HG02973 (cell line): ENCODE results near the gene YIF1B.
A peak's percentile ranks its signal among the peaks of the same experiment; 100 is the strongest.
"Not testable (repeated sequence)": the region's sequence is repeated elsewhere in the genome, so short reads cannot be mapped to it uniquely, and the experiment has no call there.

Source experiments
- ATAC-seq: cut with Tn5 transposase; IDR thresholded peaks from one replicate; pipeline ENCODE4 v1.9.1; 2021; ENCODE audit warnings: moderate library complexity; ENCODE audit not compliant: unreplicated experiment

The YIF1B gene

DNA sequence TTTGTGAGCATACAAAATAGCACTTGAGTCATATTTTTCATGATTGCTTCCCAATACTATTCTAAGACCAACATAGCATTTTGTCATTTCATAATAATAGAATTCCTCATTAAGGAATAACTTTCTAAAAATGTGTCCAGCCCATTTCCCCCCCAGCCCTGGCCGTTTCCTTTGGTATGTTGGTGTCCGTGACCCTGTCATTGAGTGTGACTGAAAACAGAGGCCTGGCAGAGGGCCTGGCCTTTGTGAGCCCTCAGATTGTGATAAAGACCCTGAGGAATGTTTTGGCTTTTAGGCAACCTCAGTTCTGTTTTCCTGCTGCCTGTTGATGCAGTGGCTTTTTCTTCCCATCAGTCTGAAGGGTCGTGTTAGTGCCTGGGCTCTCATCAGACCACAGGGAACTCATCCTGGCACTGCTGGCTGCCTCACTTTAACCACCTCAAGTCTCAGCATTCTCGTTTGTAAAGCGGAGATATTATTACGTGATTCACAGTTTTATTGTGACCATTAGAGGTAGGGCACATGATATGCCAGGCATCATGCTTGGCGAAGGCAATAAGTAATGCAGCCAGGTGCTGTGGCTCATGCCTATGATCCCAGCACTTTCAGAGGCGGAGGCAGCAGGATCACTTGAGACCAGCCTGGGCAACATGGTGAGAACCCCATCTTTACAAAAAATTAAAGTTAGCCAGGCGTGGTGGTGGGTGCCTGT, 37.6 kb downstream of the YIF1B start:
- no peak for ATAC-seq

DNA sequence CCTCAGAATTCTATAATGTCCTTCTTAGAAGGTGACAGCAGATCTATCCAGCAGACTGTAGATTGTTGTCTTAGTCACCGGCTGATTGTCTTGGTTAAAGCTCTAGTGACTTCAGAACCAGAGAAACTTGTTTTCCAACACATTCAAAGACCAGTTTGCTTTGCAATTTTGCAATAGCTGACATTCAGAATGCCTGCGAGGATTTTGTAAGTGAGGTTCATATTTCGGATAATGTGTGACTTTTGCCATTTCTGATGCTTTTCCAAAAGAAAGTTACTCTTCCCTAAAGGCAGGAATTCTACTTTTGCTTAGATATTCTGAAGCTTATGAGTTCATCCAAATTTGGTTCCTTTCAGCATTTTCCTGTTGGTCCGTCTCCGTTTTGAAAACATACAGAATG, 38.2 kb downstream of the YIF1B start:
- ATAC-seq: no peak

DNA sequence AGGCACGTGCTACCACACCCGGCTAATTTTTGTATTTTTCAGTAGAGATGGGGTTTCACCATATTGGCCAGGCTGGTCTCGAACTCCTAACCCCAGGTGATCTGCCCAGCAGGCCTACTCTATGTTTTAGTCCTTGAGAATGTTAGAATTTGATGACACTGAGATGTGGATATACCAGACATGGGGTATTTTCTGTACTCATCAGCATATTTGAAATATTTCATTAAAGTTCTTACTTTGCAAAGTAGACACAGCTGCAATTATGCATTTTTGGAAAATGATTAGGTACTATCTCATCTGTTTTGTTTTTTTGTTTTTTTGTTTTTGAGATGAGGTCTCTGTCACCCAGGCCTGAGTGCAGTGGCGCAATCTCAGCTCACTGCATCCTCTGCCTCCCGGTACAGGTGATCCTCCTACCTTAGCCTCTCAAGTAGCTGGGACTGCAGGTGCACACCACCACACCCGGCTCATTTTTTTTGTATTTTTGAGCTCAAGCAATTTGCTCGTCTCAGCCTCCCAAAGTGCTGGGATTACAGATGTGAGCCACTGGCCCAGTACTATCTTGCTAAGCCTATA, 38.7 kb downstream of the YIF1B start:
- no peak for ATAC-seq

DNA sequence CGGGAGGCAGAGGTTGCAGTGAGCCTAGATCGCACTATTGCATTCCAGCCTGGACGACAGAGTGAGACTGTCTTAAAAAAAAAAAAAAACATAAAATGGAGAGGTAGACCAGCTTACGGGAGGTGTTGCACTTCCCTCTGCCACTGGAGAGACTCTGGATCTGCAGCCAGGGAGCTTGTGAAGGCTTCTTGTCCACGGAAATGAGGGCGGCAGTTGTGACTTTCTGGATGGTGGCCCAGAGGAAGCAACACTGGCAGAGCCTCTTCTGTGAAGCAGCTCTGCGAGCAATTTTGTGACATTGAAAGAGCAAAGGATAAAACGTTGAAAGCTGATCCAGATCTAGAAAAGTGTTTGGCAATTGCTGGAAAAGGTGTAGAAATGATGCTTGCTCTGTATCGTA, 41.0 kb downstream of the YIF1B start:
- no peak for ATAC-seq

DNA sequence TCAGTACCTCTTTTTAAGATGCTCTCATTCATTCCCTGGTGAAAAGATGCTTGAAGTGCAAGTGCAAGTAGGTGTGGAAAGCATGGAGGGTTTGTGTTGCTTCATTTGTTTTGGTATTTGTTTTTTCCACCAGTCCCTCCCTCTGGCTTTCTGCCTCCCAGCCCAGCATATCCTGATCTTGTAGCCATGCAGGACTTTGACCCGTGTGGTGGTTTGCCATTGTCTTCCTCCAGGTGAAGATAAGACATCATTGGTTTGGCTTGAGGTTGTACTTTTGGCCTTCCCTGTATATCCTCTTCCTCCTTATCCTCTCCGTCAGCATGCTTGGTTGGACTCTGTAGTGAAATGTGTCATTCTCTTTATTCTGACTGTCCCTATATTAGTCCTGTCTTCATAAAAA, 42.2 kb downstream of the YIF1B start:
- ATAC-seq: no peak

DNA sequence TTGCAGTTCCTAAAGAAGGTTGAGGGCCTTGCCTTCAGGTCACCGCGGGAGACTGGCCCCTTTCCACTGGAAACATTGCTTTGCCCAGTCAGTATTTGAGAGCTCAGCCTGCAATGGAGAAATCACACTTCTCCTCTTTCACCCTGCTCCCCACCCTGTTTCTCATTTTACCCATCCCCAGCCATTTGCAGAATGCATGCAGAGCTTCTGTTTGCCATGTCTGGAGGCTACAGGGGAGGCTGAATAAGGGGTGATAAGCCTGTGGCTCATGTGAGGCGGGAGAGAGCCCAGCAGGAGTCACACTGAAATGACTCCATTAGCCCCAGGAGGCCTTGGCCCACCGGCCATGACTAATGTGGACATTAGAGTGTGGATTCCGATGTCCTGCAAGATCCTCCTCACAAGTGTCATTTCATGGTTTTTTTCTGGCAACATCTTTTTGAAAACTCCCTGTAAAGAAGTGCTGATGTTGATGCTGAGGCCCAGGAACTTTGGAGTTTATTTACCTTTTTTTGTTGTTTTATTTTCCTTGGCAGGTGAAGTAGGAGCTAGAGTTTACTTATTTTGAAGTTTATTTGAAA, 45.1 kb downstream of the YIF1B start:
- ATAC-seq: no peak

DNA sequence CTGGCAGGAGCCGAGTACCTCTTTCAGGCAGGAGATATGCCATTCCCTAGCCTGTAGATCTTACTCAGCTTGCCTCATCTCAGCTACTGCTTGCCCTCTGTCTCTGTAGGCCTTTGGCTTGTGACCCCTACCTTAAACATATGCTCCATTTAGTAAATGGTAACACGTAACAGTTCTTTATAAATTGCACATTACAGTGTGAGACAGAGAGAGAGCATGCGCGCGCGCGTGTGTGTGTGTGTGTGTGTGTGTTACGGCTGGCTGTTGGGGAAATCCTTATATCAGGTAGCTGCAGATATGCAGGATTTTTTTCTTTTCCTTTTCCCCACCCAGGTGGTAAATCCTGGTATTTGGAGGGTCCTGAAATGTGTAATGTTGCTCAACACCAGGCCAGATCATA, 47.2 kb downstream of the YIF1B start:
- ATAC-seq: no peak

DNA sequence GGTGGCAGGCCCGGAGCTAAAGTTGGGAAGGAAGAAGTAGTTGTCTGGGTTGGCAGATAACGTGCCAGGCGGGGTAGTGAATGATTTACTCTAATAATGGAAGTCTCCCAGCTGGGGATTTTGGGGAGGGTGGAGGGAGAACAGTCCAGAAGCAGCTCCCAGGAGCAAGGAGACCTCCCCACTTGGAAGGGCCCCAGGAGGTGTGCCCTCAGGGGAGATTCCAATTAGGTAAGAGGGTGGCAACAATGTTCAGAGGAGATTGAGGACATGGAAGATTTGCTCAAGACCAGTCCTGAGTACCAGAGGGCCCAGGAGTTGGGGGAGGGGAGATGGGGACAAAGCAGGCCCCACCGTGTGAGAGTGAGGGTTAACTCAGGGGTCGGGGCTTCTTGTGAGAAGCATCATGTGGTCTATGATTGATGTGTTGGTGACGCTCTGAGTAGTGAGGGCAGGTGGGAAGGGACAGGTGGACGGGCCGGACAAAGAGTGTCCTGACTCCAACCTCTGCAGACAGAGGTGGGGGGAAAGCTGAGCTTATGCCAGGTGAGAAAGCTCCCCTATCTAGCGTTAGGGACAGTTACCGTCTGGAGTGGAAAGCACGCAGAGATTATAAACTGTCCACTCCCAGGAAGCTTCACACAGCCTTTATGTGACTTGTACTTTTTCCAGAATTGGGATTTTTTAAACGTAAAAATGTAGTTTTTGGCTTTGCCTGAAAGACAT, 47.8 kb downstream of the YIF1B start:
- ATAC-seq: no peak

DNA sequence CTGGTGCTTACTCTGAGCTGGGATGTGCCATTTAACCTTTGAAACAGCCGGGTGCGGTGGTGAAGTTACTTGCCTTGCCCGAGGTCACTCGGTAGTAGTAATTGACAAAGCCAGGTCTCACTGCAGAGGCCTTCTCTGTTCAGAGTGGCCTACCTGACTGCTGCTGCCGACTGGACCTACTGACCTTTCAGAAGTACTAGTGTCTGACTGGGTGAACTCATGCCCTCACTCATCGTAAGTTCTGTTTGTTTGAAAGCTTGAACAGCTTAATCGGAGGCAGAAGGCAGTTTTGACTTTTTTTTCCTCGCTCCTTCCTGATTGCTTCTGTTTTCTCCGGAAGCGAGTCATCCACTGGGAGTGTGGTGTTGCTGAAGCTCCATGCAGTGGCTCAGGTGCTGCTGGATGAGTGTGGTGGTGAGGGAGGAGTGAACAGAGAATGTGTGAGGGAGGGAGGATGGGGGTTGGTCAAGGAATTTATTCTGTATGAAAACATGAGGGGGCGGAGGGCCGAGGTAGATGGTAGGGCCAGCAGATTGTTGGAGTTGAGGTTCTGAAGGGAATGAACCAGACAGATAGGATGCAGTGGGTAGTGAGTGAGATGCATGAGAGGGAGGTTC, 48.7 kb downstream of the YIF1B start:
- ATAC-seq: no peak

DNA sequence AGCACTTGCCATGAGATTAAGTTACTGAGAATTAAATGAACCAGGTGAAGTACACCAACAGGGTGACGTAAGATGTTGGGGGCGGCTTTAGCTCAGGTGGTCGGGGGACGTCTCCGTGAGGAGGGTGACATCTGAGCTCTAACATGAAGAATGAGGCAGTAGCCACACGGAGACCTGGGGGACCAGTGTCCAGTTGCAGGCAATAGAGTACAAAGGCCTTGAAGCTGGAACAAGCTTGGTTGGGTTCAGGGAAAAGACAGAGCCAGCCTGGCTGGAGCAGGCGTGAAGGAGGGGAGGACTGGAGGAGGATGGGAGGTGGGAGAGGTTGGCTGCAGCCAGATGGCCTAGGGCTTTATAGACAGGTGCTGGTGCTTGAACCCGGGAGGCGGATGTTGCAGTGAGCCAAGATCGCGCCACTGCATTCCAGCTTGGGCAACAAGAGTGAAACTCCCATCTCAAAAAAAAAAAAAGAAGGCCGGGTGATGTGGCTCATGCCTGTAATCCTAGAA, 49.8 kb downstream of the YIF1B start:
- ATAC-seq: no peak

DNA sequence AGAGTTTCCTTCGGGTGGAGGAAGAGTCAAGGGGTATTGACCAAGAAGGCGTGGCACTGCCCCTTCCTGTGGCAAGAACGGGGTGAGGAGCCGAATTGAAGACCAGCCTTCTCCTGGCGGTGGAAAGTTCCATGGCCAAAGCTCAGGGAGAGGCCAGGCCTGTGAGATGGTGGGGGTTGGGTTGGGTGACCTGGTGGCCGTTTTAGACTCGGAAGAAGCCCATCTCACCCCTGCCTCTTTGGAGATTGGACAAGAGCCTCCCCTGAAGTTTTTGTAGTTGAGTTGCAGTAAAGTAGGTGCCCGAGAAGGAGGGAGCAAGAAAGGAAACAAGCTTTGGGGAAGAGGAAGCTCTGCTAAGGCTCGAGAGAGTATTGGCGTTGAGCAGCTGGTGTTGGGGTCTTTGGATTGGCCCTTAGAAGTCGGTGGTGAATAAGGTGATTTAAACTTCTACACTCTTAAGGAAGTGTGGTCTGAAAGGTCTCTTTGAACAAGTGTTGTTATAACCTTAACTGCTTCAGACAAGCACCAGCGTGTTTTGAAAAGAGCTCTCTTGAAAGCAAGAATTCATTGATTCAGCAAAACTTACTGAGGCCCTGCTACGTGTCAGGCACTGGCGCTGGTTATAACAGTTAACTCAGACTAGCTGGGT, 50.4 kb downstream of the YIF1B start:
- no peak for ATAC-seq

DNA sequence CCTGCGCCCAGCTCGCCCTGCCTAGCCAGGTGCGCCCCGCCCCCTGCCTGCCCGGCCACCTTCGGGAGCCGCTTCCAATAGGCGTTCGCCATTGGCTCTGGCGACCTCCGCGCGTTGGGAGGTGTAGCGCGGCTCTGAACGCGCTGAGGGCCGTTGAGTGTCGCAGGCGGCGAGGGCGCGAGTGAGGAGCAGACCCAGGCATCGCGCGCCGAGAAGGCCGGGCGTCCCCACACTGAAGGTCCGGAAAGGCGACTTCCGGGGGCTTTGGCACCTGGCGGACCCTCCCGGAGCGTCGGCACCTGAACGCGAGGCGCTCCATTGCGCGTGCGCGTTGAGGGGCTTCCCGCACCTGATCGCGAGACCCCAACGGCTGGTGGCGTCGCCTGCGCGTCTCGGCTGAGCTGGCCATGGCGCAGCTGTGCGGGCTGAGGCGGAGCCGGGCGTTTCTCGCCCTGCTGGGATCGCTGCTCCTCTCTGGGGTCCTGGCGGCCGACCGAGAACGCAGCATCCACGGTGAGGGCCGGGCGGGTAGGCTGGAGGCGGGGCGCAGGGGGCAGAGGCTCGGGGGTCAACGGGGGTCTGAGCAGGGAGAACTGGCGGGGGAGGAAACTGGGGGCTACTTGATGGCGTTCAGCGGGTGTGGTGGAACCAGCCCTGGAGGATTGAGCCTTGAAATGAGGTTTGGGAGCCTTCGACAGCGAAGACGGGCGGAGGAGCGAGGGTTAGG, 51.1 kb downstream of the YIF1B start, which contains the start of gene SPINT2:
TSS of gene SPINT2 (plus strand) at position 88 of the 727 bp plus-strand sequence. CDS start at position 408, 320 bp downstream.
- ATAC-seq: peak; percentile 29

DNA sequence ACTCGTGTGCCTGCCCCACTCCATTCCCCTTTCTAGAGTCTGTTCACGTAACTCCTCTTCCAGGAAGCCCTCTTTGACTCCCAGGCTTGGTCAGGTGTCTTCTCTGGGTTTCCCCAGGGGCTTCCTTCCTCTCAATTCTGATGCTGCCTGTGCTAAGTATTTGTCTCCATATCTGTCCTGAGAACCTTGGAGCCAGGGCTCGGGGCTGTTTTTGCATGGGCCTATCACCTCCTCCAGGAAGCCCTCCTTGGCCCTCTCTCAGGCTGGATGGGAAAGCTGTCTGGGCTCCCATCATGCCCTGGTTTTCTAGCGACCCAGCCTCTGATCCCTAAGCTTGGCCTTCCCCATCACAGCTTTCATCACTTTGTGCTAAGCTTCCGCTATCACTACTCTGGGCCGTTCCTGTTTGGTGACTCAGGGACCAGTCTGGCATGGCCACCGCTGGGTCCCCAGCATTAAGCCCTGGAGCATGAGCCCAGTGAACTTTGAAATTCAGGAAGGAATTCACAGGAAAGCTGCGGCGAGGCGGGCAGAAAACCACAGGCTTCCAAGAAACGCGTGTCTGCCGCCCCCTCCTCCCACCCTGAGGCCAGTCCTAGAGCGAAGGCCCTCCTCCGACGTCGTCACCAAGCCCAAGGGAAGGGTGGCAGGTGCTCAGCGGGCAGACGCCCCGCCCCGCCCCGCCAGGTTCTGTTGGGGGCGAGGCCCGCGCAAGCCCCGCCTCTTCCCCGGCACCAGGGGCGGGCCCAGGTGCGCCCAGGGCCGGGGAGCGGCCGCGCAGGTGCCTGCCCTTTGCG, 51.9 kb downstream of the YIF1B start:
- ATAC-seq: peak; percentile 73

DNA sequence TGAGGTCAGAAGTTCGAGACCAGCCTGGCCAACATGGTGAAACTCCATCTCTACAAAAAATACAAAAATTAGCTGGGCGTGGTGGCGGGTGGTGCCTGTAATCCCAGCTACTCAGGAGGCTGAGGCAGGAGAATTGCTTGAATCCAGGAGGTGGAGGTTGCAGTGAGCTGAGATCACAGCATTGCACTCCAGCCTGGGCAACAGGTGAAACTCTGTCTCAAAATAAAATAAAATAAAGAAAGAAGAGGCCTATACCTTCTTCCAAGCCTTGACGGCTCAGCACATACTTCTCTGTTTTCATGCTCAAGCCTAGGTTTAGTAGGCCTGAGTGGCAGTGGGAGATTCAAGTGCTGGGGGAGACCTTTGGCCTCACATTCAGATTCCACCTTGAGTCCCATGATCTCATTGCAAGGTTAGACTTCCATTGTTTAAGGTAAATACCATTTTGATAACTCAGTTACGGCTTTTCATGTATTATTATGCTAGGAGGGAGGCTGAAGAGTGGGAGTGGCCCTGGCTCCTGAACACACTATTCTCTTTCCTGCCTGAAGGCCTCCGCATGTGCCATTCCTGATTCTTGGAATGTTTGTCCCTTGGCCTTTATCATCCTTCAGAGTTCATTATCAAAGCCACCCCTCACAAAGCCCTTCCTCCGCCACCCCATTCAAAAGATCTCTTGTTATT, 53.0 kb downstream of the YIF1B start:
- no peak for ATAC-seq

DNA sequence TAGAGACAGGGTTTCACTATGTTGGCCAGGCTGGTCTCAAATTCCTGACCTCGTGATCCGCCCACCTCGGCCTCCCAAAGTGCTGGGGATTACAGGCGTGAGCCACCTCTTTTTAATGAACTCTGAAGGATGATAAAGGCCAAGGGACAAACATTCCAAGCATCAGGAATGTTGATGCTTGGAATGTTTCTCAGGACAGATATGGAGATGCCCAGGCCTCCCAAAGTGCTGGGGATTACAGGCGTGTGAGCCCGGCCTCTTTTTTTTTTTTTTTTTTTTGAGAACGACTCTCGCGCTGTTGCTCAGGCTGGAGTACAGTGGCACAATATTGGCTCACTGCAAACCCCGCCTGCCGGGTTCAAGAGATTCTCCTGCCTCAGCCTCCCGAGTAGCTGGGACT, 53.8 kb downstream of the YIF1B start:
- ATAC-seq: not testable (repeated sequence)

DNA sequence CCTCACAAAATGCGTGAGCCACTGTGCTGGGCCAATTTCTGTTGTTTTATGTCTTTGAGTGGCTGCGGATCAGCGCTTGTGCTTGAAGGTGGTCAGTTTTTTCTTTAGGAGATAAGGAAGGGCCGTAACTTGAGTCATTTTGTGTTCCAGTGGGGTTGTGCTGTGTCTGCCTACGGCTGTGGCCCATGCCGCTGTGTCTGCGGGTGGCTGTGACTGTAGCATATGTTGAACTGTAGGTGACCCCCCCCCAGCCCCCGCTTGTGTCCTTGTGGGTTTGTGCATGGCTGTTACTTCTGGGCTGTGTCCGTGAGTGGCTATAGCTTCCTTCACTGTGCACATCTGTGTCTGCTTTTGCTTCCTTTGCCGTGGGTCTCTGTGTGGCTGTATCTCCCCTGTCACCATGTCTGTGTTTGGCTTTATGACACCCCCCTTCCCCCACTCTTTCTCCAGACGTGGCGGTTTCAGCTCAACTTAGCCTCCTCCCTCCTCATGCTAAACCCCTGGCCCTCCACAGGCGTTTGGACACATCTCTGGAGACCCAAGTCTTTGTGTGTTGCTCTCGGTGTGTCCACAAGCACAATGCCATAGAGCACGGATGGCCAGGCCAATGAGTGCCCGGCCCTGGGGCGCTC, 60.2 kb downstream of the YIF1B start:
- no peak for ATAC-seq

DNA sequence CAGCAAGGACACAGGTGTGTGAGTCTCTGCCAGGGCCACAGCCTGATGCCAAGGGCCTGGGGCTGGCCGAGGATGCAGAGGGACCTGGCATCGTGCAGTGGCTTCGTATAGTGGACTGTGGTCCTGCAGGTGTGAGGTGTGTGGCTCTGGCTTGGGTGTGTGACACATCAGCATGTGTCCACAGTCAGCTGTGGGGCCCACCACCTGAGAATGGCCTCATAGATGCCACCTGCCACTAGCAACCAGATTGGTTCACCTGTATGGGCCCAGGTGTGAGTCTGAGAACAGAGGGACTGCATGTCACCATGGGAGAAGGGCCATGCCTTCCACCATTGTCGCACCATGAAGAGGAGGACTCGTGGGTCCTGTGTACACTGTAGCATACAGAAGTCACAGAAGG, 62.0 kb downstream of the YIF1B start:
- ATAC-seq: no peak
